Measurements from ENCODE around the gene USH2A.
A peak's percentile ranks its signal among the peaks of the same experiment; 100 is the strongest.

Gene USH2A

GRCh38 chr1:215645182-215645581 lies 778.1 kb downstream of the USH2A start:
- no peak for TF ChIP-seq TAF1 (IDR thresholded peaks at IDR 0.05; ENCODE audit: borderline replicate concordance, low read depth, low read length)
- FAIRE-seq, result no peak
- no peak for DNase-seq (ENCODE audit: insufficient read length)

GRCh38 chr1:215643592-215644321 lies 779.5 kb downstream of the USH2A start:
- TF ChIP-seq POLR2A (IDR thresholded peaks at IDR 0.05; ENCODE audit: low read depth, low read length), result no peak
- no peak for TF ChIP-seq POLR2AphosphoS5 (IDR thresholded peaks at IDR 0.05; ENCODE audit: low read depth, low read length)
- TF ChIP-seq TAF1 (IDR thresholded peaks at IDR 0.05; ENCODE audit: borderline replicate concordance, low read depth, low read length), result no peak
- FAIRE-seq (no peak), DNase-seq (ENCODE audit: insufficient read length) (no peak)

- DNase-seq (ENCODE audit: insufficient read length), result no peak
- TF ChIP-seq POLR2AphosphoS5 (IDR thresholded peaks at IDR 0.05; ENCODE audit: low read depth, low read length), result no peak
- no peak for TF ChIP-seq POLR2A (IDR thresholded peaks at IDR 0.05; ENCODE audit: low read depth, low read length)
- no peak for TF ChIP-seq TAF1 (IDR thresholded peaks at IDR 0.05; ENCODE audit: borderline replicate concordance, low read depth, low read length)
- no peak for FAIRE-seq
These were observed 782.7 kb downstream of the USH2A start for GRCh38 chr1:215640429-215641148.

GRCh38 chr1:215637041-215637573 lies 786.1 kb downstream of the USH2A start:
- TF ChIP-seq TAF1 (IDR thresholded peaks at IDR 0.05; ENCODE audit: borderline replicate concordance, low read depth, low read length) (no peak), POLR2A (IDR thresholded peaks at IDR 0.05; ENCODE audit: low read depth, low read length) (no peak), POLR2AphosphoS5 (IDR thresholded peaks at IDR 0.05; ENCODE audit: low read depth, low read length) (no peak)
- DNase-seq (ENCODE audit: insufficient read length) (no peak), FAIRE-seq (no peak)

GRCh38 chr1:215636258-215636965 lies 786.8 kb downstream of the USH2A start:
- DNase-seq (ENCODE audit: insufficient read length) (no peak), FAIRE-seq (no peak)
- TF ChIP-seq TAF1 (IDR thresholded peaks at IDR 0.05; ENCODE audit: borderline replicate concordance, low read depth, low read length) (no peak), POLR2A (IDR thresholded peaks at IDR 0.05; ENCODE audit: low read depth, low read length) (no peak), POLR2AphosphoS5 (IDR thresholded peaks at IDR 0.05; ENCODE audit: low read depth, low read length) (no peak)

GRCh38 chr1:215635827-215636226 lies 787.4 kb downstream of the USH2A start:
- FAIRE-seq, result no peak
- DNase-seq (ENCODE audit: insufficient read length), result no peak
- TF ChIP-seq TAF1 (IDR thresholded peaks at IDR 0.05; ENCODE audit: borderline replicate concordance, low read depth, low read length) (no peak), POLR2AphosphoS5 (IDR thresholded peaks at IDR 0.05; ENCODE audit: low read depth, low read length) (no peak), POLR2A (IDR thresholded peaks at IDR 0.05; ENCODE audit: low read depth, low read length) (no peak)

GRCh38 chr1:215631489-215631888 lies 791.8 kb downstream of the USH2A start:
- FAIRE-seq (no peak), DNase-seq (ENCODE audit: insufficient read length) (no peak)
- TF ChIP-seq POLR2AphosphoS5 (IDR thresholded peaks at IDR 0.05; ENCODE audit: low read depth, low read length) (no peak), TAF1 (IDR thresholded peaks at IDR 0.05; ENCODE audit: borderline replicate concordance, low read depth, low read length) (no peak), POLR2A (IDR thresholded peaks at IDR 0.05; ENCODE audit: low read depth, low read length) (no peak)

- no peak for DNase-seq (ENCODE audit: insufficient read length)
- FAIRE-seq, result no peak
- TF ChIP-seq TAF1 (IDR thresholded peaks at IDR 0.05; ENCODE audit: borderline replicate concordance, low read depth, low read length) (no peak), POLR2AphosphoS5 (IDR thresholded peaks at IDR 0.05; ENCODE audit: low read depth, low read length) (no peak), POLR2A (IDR thresholded peaks at IDR 0.05; ENCODE audit: low read depth, low read length) (no peak)
These were observed 792.2 kb downstream of the USH2A start for GRCh38 chr1:215631040-215631439.

GRCh38 chr1:215625949-215626348 lies 797.3 kb downstream of the USH2A start:
- TF ChIP-seq POLR2AphosphoS5 (IDR thresholded peaks at IDR 0.05; ENCODE audit: low read depth, low read length), result no peak
- TF ChIP-seq POLR2A (IDR thresholded peaks at IDR 0.05; ENCODE audit: low read depth, low read length), result no peak
- TF ChIP-seq TAF1 (IDR thresholded peaks at IDR 0.05; ENCODE audit: borderline replicate concordance, low read depth, low read length), result no peak
- DNase-seq (ENCODE audit: insufficient read length) (no peak), FAIRE-seq (no peak)

- DNase-seq (ENCODE audit: insufficient read length) (no peak), FAIRE-seq (no peak)
- TF ChIP-seq POLR2A (IDR thresholded peaks at IDR 0.05; ENCODE audit: low read depth, low read length), result no peak
- TF ChIP-seq TAF1 (IDR thresholded peaks at IDR 0.05; ENCODE audit: borderline replicate concordance, low read depth, low read length), result no peak
- no peak for TF ChIP-seq POLR2AphosphoS5 (IDR thresholded peaks at IDR 0.05; ENCODE audit: low read depth, low read length)
These were observed 800.1 kb downstream of the USH2A start for GRCh38 chr1:215623162-215623561.

- DNase-seq (ENCODE audit: insufficient read length), result no peak
- FAIRE-seq, result peak; percentile 46
- TF ChIP-seq POLR2AphosphoS5 (IDR thresholded peaks at IDR 0.05; ENCODE audit: low read depth, low read length), result no peak
- TF ChIP-seq TAF1 (IDR thresholded peaks at IDR 0.05; ENCODE audit: borderline replicate concordance, low read depth, low read length), result no peak
- TF ChIP-seq POLR2A (IDR thresholded peaks at IDR 0.05; ENCODE audit: low read depth, low read length), result no peak
These were observed 805.3 kb downstream of the USH2A start for GRCh38 chr1:215617979-215618378.
